HL-60 (cell line): ENCODE data around the gene SNX25.

Source experiments
- DNase-seq, 2 experiments: peaks; one replicate each; pipeline ENCODE4 v3.0.0-alpha.2; 2010 to 2020; ENCODE audit warnings: low read depth in 1 of 2, low spot score in 1 of 2
- H3K27ac ChIP-seq: fragments of 250-450 bp; sonication (Bioruptor Pico); replicated peaks from 2 replicates; pipeline ENCODE4 v1.5.1; 2020; ENCODE audit warnings: mild to moderate bottlenecking, moderate library complexity
- H3K27me3 ChIP-seq: fragments of 250-450 bp; sonication (Bioruptor Pico); 2 replicates; pipeline ENCODE4 v1.5.1; 2021; ENCODE audit warnings: mild to moderate bottlenecking, moderate library complexity; ENCODE audit not compliant: insufficient read depth, poor library complexity, severe bottlenecking
- H3K4me3 ChIP-seq: replicated peaks from 2 replicates; pipeline ENCODE4 v1.5.1; 2011; ENCODE audit warnings: mild to moderate bottlenecking, control low read depth, low read length; ENCODE audit not compliant: insufficient read depth
- GABPA ChIP-seq: IDR thresholded peaks from 2 replicates; pipeline ENCODE4 v1.6.1; 2012; ENCODE audit warnings: low read depth
- POLR2AphosphoS5 ChIP-seq: IDR thresholded peaks from 2 replicates; pipeline ENCODE4 v1.6.1; 2012; ENCODE audit warnings: low read depth
- SPI1 ChIP-seq: IDR thresholded peaks from 2 replicates; pipeline ENCODE4 v1.6.1; 2012; ENCODE audit warnings: low read depth, mild to moderate bottlenecking, borderline replicate concordance
- TF ChIP-seq, protein P1 (sequence below): IDR thresholded peaks from one replicate; pipeline ENCODE4 v1.5.1; 2011; ENCODE audit warnings: low read length, control low read depth, inconsistent platforms; ENCODE audit not compliant: insufficient read depth
- TF ChIP-seq, protein P2 (sequence below): IDR thresholded peaks from 2 replicates; pipeline ENCODE4 v1.6.1; 2012; ENCODE audit warnings: low read depth; ENCODE audit not compliant: insufficient replicate concordance

The SNX25 gene

DNA sequence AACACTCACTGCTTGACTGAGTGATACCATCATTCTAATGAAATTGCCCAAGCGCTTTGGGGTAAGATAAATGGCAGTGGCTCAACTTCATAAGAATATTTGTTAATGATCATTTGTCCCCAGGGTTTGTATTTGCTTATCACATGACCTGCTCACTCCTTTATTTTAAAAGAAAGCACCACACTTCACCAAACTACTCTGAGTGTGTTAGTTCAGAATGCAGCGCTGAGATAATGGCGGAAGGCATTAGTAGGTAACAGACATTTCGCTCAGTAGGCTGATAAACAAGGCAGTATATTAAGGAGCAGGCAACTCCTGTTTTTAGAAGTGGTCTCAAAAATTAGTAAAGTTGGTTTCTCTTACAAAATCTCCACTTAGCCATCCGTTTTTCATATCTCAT is 1.6 kb downstream of the SNX25 start:
- no peak overlapping the region for H3K4me3 ChIP-seq
- no peak for DNase-seq
- peaks cover 40% of the 10 kb centered on the region for H3K27me3 ChIP-seq
- TF ChIP-seq, protein P1, sequence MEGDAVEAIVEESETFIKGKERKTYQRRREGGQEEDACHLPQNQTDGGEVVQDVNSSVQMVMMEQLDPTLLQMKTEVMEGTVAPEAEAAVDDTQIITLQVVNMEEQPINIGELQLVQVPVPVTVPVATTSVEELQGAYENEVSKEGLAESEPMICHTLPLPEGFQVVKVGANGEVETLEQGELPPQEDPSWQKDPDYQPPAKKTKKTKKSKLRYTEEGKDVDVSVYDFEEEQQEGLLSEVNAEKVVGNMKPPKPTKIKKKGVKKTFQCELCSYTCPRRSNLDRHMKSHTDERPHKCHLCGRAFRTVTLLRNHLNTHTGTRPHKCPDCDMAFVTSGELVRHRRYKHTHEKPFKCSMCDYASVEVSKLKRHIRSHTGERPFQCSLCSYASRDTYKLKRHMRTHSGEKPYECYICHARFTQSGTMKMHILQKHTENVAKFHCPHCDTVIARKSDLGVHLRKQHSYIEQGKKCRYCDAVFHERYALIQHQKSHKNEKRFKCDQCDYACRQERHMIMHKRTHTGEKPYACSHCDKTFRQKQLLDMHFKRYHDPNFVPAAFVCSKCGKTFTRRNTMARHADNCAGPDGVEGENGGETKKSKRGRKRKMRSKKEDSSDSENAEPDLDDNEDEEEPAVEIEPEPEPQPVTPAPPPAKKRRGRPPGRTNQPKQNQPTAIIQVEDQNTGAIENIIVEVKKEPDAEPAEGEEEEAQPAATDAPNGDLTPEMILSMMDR, result no peak
- TF ChIP-seq, protein P2, sequence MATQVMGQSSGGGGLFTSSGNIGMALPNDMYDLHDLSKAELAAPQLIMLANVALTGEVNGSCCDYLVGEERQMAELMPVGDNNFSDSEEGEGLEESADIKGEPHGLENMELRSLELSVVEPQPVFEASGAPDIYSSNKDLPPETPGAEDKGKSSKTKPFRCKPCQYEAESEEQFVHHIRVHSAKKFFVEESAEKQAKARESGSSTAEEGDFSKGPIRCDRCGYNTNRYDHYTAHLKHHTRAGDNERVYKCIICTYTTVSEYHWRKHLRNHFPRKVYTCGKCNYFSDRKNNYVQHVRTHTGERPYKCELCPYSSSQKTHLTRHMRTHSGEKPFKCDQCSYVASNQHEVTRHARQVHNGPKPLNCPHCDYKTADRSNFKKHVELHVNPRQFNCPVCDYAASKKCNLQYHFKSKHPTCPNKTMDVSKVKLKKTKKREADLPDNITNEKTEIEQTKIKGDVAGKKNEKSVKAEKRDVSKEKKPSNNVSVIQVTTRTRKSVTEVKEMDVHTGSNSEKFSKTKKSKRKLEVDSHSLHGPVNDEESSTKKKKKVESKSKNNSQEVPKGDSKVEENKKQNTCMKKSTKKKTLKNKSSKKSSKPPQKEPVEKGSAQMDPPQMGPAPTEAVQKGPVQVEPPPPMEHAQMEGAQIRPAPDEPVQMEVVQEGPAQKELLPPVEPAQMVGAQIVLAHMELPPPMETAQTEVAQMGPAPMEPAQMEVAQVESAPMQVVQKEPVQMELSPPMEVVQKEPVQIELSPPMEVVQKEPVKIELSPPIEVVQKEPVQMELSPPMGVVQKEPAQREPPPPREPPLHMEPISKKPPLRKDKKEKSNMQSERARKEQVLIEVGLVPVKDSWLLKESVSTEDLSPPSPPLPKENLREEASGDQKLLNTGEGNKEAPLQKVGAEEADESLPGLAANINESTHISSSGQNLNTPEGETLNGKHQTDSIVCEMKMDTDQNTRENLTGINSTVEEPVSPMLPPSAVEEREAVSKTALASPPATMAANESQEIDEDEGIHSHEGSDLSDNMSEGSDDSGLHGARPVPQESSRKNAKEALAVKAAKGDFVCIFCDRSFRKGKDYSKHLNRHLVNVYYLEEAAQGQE, result no peak
- no peak for TF ChIP-seq SPI1
- no peak for TF ChIP-seq GABPA
- TF ChIP-seq POLR2AphosphoS5, result no peak
- no peak overlapping the region for H3K27ac ChIP-seq

GRCh38 chr4:185211641-185212040 is 2.2 kb downstream of the SNX25 start:
- H3K4me3 ChIP-seq, result no peak overlapping the region

GRCh38 chr4:185212581-185212980 is 3.2 kb downstream of the SNX25 start:
- DNase-seq, result no peak
- H3K27ac ChIP-seq, result no peak overlapping the region
- H3K4me3 ChIP-seq, result no peak overlapping the region
- H3K27me3 ChIP-seq, result peaks cover 40% of the 10 kb centered on the region
- TF ChIP-seq GABPA, result no peak
- no peak for TF ChIP-seq POLR2AphosphoS5
- no peak for TF ChIP-seq SPI1
- TF ChIP-seq, protein P2, result no peak

More at GRCh38 chr4:185211641-185212040, 2.2 kb downstream of the SNX25 start:
- Histone ChIP-seq H3K27ac (no peak overlapping the region), H3K27me3 (peaks cover 40% of the 10 kb centered on the region)
- DNase-seq, result no peak
- TF ChIP-seq, protein P1, result no peak
- TF ChIP-seq, protein P2, result no peak
- no peak for TF ChIP-seq SPI1
- no peak for TF ChIP-seq POLR2AphosphoS5
- no peak for TF ChIP-seq GABPA
